Measurements from ENCODE around the gene ME3.

ME3 gene

GRCh38 chr11:86460461-86461385 is 211.7 kb downstream of the ME3 start:
- TF ChIP-seq SIN3A (IDR thresholded peaks at IDR 0.05; ENCODE audit: borderline replicate concordance, insufficient read depth, low read length) (no peak), TAF1 (IDR thresholded peaks at IDR 0.05; ENCODE audit: borderline replicate concordance, insufficient read depth, low read length) (no peak), REST (IDR thresholded peaks at IDR 0.05; ENCODE audit: insufficient read depth in 1 of 2, low read depth in 2 of 2, low read length in 2 of 2) (no peak), POLR2AphosphoS5 (IDR thresholded peaks at IDR 0.05; ENCODE audit: low read depth, low read length) (no peak), FOXP2 (optimal IDR thresholded peaks at IDR 0.05; ENCODE audit: borderline replicate concordance, extremely low read depth, extremely low read length, insufficient read depth) (no peak)

GRCh38 chr11:86459682-86460460 is 212.5 kb downstream of the ME3 start:
- TF ChIP-seq FOXP2 (optimal IDR thresholded peaks at IDR 0.05; ENCODE audit: borderline replicate concordance, extremely low read depth, extremely low read length, insufficient read depth) (no peak), POLR2AphosphoS5 (IDR thresholded peaks at IDR 0.05; ENCODE audit: low read depth, low read length) (no peak), TAF1 (IDR thresholded peaks at IDR 0.05; ENCODE audit: borderline replicate concordance, insufficient read depth, low read length) (no peak), REST (IDR thresholded peaks at IDR 0.05; ENCODE audit: insufficient read depth in 1 of 2, low read depth in 2 of 2, low read length in 2 of 2) (no peak), SIN3A (IDR thresholded peaks at IDR 0.05; ENCODE audit: borderline replicate concordance, insufficient read depth, low read length) (no peak)

DNA sequence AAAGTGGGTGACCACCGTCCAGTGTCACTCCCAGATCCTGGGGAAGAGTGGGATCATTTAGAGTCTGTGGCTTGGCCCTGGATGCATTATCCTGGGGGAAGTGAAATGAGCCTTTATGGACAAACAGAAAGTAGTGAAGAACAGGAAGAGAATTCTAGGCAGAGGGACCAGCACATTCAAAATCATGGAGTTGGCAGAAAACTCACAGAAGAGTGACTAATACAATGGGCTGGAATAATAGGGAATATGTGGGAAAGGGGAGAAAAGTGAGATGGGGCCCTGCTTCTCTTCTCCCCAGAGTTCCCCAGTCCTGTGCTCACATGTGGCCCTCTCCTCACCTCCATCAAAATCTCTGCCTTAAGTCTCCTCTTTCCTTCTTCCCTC is 213.4 kb downstream of the ME3 start:
- TF ChIP-seq TAF1 (IDR thresholded peaks at IDR 0.05; ENCODE audit: borderline replicate concordance, insufficient read depth, low read length) (no peak), REST (IDR thresholded peaks at IDR 0.05; ENCODE audit: insufficient read depth in 1 of 2, low read depth in 2 of 2, low read length in 2 of 2) (no peak), FOXP2 (optimal IDR thresholded peaks at IDR 0.05; ENCODE audit: borderline replicate concordance, extremely low read depth, extremely low read length, insufficient read depth) (no peak), SIN3A (IDR thresholded peaks at IDR 0.05; ENCODE audit: borderline replicate concordance, insufficient read depth, low read length) (no peak), POLR2AphosphoS5 (IDR thresholded peaks at IDR 0.05; ENCODE audit: low read depth, low read length) (no peak)

- TF ChIP-seq TAF1 (IDR thresholded peaks at IDR 0.05; ENCODE audit: borderline replicate concordance, insufficient read depth, low read length): no peak
- no peak for TF ChIP-seq FOXP2 (optimal IDR thresholded peaks at IDR 0.05; ENCODE audit: borderline replicate concordance, extremely low read depth, extremely low read length, insufficient read depth)
- no peak for TF ChIP-seq REST (IDR thresholded peaks at IDR 0.05; ENCODE audit: insufficient read depth in 1 of 2, low read depth in 2 of 2, low read length in 2 of 2)
- TF ChIP-seq POLR2AphosphoS5 (IDR thresholded peaks at IDR 0.05; ENCODE audit: low read depth, low read length): no peak
- TF ChIP-seq SIN3A (IDR thresholded peaks at IDR 0.05; ENCODE audit: borderline replicate concordance, insufficient read depth, low read length): no peak
Measured at GRCh38 chr11:86458294-86459001, 214.0 kb downstream of the ME3 start.

All from PFSK-1 (cell line).